ENCODE data around the gene RIMS3. TPM values are rescaled to one million over a fixed set of nuclear protein-coding genes. Genes with fewer than 3 reads are reported as not detected.
A peak's percentile ranks its signal among the peaks of the same experiment; 100 is the strongest.
"Not testable (repeated sequence)": the region's sequence is repeated elsewhere in the genome, so short reads cannot be mapped to it uniquely, and the experiment has no call there.

Gene RIMS3
- total RNA-seq, 1 experiment from 2014 or later: 9.0 TPM

DNA sequence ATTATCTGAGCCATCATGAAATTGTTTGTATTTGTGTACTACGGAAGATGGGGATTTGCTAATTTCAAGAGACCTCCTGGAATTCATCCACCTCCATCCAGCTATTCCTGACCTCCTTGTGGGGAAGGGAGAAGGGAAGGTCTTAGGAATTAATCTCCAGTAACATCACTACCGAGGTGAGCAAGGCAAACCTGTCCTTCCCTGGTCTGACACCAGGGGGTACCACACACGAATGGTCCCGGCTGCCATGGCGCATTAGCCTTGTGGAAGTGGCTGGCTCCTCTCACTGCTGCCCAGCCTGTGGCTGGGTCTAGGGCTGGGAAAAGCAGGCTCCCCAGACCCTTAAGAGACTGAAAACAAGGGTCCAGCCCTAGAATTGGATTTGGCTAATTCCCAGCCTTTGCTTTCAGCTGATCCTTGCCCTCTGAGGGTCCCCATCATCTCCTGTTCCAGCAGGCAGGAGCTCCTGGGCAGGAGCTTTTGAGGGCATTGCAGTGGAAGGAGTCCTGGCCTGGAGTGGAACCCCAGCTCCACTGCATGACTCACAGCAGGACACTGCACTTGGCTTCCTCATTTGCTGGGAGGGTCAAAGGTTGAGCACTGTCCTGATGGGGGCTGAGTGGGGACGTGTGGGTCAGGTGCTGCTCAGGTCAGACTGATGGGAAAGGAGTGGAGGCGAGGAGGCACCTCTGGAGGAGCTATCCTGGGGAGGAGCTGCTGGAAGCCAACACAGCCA is 34.8 kb downstream of the RIMS3 start:
- ChIA-PET CTCF (interaction anchor here (0.5 to 3.2 kb wide), 5 partner anchors 16 to 487 kb away, joined by 3 to 16 read pairs (median 4); no protein-coding TSS in a partner anchor), POLR2A (interaction anchor here (1.1 kb wide), 1 partner anchor 61 kb away, joined by 5 read pairs; the partner anchor contains the start of gene NFYC), RAD21 (ENCODE audit: low non-redundant PET in 1 of 2, low total read pairs in 2 of 2, uncharacterized antibody in 2 of 2, unreplicated experiment in 2 of 2) (interaction anchor here in 1 of 2 experiments (0.6 kb wide), 1 partner anchor 90 kb away, joined by 4 read pairs; no protein-coding TSS in a partner anchor)
- Histone ChIP-seq H3K4me1 (ENCODE audit: control insufficient read depth in 1 of 2, insufficient read depth in 2 of 2, low read length in 2 of 2) (peaks cover 0 to 5% of the 10 kb centered on the region in 2 experiments; a peak in 1 of 4 replicates), H3K27ac (ENCODE audit: low read depth, low read length) (no peak overlapping the region), H3K9ac (ENCODE audit: low read length) (no peak overlapping the region), H3K9me2 (ENCODE audit: insufficient read depth) (no peaks in the 10 kb centered on the region), H2AFZ (ENCODE audit: low read depth, low read length, poor library complexity, severe bottlenecking) (no peak overlapping the region), H3K4me2 (ENCODE audit: low read length) (no peak overlapping the region), H3K79me2 (ENCODE audit: insufficient read depth, low read length) (no peaks in the 10 kb centered on the region), H3K27me3 (ENCODE audit: insufficient read depth, low read length) (no peaks in the 10 kb centered on the region), H4K20me1 (ENCODE audit: insufficient read depth) (no peaks in the 10 kb centered on the region), H3K4me3 (replicated peaks in 1 of 2; ENCODE audit: low read depth in 1 of 2, low read length in 2 of 2) (no peak overlapping the region), H3K36me3 (ENCODE audit: control insufficient read depth in 1 of 2, insufficient read depth in 2 of 2, low read length in 2 of 2) (no peaks in the 10 kb centered on the region), H3K9me3 (ENCODE audit: control insufficient read depth in 1 of 2, insufficient read depth in 1 of 2, low read depth in 1 of 2, low read length in 2 of 2) (no peaks in the 10 kb centered on the region)
- intact Hi-C loops (cut with micrococcal nuclease): loop anchor here (1.0 kb wide), 1 partner anchor 39 kb away; no protein-coding TSS in a partner anchor
- DNase-seq (ENCODE audit: low read depth, low spot score) (peak; percentile 31), ATAC-seq (peak; percentile 93)
- BruUV-seq (replicated peaks): no TSS peak
- TF ChIP-seq, protein P1, sequence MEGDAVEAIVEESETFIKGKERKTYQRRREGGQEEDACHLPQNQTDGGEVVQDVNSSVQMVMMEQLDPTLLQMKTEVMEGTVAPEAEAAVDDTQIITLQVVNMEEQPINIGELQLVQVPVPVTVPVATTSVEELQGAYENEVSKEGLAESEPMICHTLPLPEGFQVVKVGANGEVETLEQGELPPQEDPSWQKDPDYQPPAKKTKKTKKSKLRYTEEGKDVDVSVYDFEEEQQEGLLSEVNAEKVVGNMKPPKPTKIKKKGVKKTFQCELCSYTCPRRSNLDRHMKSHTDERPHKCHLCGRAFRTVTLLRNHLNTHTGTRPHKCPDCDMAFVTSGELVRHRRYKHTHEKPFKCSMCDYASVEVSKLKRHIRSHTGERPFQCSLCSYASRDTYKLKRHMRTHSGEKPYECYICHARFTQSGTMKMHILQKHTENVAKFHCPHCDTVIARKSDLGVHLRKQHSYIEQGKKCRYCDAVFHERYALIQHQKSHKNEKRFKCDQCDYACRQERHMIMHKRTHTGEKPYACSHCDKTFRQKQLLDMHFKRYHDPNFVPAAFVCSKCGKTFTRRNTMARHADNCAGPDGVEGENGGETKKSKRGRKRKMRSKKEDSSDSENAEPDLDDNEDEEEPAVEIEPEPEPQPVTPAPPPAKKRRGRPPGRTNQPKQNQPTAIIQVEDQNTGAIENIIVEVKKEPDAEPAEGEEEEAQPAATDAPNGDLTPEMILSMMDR (IDR thresholded peaks at IDR 0.05 in 2 of 3, conservative IDR thresholded peaks at IDR 0.05 in 1 of 3; ENCODE audit: borderline replicate concordance in 1 of 3, insufficient read depth in 1 of 3, low read depth in 2 of 3, low read length in 2 of 3): peak; percentile 61 to 73 (median 64)
- TF ChIP-seq ZNF274 (IDR thresholded peaks at IDR 0.05; ENCODE audit: low read depth, low read length) (no peak), RAD21 (IDR thresholded peaks at IDR 0.05; ENCODE audit: low read depth) (peak; percentile 66)

DNA sequence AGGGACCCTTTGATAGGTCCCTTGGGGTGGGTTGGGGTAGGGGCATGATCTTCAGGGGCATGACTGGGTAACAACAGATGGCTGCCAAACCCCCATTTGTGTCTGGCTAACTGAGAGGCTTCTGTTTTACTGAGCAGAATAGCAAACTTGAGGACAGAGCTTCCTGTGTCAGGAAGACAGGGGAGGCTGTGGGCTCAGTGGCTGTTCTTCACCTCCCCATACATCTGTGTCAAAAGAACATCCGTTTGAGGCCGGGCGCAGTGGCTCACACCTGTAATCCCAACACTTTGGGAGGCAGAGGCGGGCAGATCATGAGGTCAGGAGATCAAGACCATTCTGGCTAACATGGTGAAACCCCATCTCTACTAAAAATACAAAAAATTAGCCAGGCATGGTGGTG is 35.9 kb downstream of the RIMS3 start:
- BruUV-seq (replicated peaks); H3K36me3 ChIP-seq (ENCODE audit: control insufficient read depth in 1 of 2, insufficient read depth in 2 of 2, low read length in 2 of 2); H3K9ac ChIP-seq (ENCODE audit: low read length); H3K4me1 ChIP-seq (ENCODE audit: control insufficient read depth in 1 of 2, insufficient read depth in 2 of 2, low read length in 2 of 2); H2AFZ ChIP-seq (ENCODE audit: low read depth, low read length, poor library complexity, severe bottlenecking); H3K9me2 ChIP-seq (ENCODE audit: insufficient read depth); H4K20me1 ChIP-seq (ENCODE audit: insufficient read depth); ATAC-seq; H3K4me3 ChIP-seq (replicated peaks in 1 of 2; ENCODE audit: low read depth in 1 of 2, low read length in 2 of 2); H3K9me3 ChIP-seq (ENCODE audit: control insufficient read depth in 1 of 2, insufficient read depth in 1 of 2, low read depth in 1 of 2, low read length in 2 of 2); intact Hi-C loops (cut with micrococcal nuclease); H3K27ac ChIP-seq (ENCODE audit: low read depth, low read length); H3K27me3 ChIP-seq (ENCODE audit: insufficient read depth, low read length); DNase-seq (ENCODE audit: low read depth, low spot score); H3K79me2 ChIP-seq (ENCODE audit: insufficient read depth, low read length); H3K4me2 ChIP-seq (ENCODE audit: low read length); RAD21 ChIA-PET (ENCODE audit: low non-redundant PET in 1 of 2, low total read pairs in 2 of 2, uncharacterized antibody in 2 of 2, unreplicated experiment in 2 of 2): not testable (repeated sequence)
- POLR2A ChIA-PET: interaction anchor here (1.1 kb wide), 1 partner anchor 62 kb away, joined by 5 read pairs; the partner anchor contains the start of gene NFYC
- CTCF ChIA-PET: interaction anchor here (1.0 to 3.2 kb wide), 2 partner anchors 40 to 136 kb away, joined by 4 to 16 read pairs; no protein-coding TSS in a partner anchor

Data from HCT116 (cell line).